A673 (cell line): ENCODE data around the gene SELENBP1.

Experiments
- CTCF ChIP-seq: fragments of 300-800, 200-600 bp; sonication (generic); conservative IDR thresholded peaks from 2 replicates; pipeline ENCODE4 v1.5.1; 2017; ENCODE audit warnings: low read depth, mild to moderate bottlenecking, antibody characterized with exemption, low read length, moderate library complexity, mixed read lengths
- EZH2 ChIP-seq: fragments of 200-600 bp; sonication (generic); IDR thresholded peaks from 2 replicates; pipeline ENCODE4 v1.6.1; 2017; ENCODE audit warnings: borderline replicate concordance, low read depth, mild to moderate bottlenecking, mixed read lengths, antibody characterized with exemption, low read length; ENCODE audit not compliant: poor library complexity, severe bottlenecking

GRCh38 chr1:151369302-151369610 is 3.2 kb downstream of the SELENBP1 start:
- no peak for TF ChIP-seq CTCF
- TF ChIP-seq EZH2, result no peak
